Neural cell (in vitro differentiated cells): ENCODE results near the gene VEPH1. TPM values are rescaled to one million over a fixed set of nuclear protein-coding genes. Genes with fewer than 3 reads are reported as not detected.

ENCODE experiments used
- H2AFZ ChIP-seq: fragments of 200-600, 300-800 bp; sonication (generic), shearing (Covaris generic); 2 replicates; pipeline ENCODE4 v1.6.0; 2014; ENCODE audit warnings: low read depth, mild to moderate bottlenecking, antibody characterized with exemption, low read length, moderate library complexity
- H3F3A ChIP-seq: fragments of 200-600 bp; shearing (Covaris generic); 2 replicates; pipeline ENCODE4 v1.6.1; 2016; ENCODE audit warnings: mild to moderate bottlenecking, moderate library complexity, mixed read lengths, antibody characterized with exemption, low read length; ENCODE audit not compliant: insufficient read depth, poor library complexity, severe bottlenecking
- H3K27ac ChIP-seq: fragments of 200-600, 300-800 bp; sonication (generic), shearing (Covaris generic); 2 replicates; pipeline ENCODE4 v1.5.1; 2014; ENCODE audit warnings: mild to moderate bottlenecking, low read length, moderate library complexity
- H3K27me3 ChIP-seq: fragments of 300-800, 200-600 bp; sonication (generic), shearing (Covaris generic); 2 replicates; pipeline ENCODE4 v1.6.0; 2014; ENCODE audit warnings: mild to moderate bottlenecking, low read depth, low read length, moderate library complexity; ENCODE audit not compliant: insufficient read depth
- H3K36me3 ChIP-seq: fragments of 300-800, 200-600 bp; sonication (generic), shearing (Covaris generic); 2 replicates; pipeline ENCODE4 v1.5.1; 2014; ENCODE audit warnings: mild to moderate bottlenecking, antibody characterized with exemption, low read length, moderate library complexity; ENCODE audit not compliant: insufficient read depth
- H3K4me2 ChIP-seq: fragments of 300-800, 200-600 bp; sonication (generic), shearing (Covaris generic); 2 replicates; pipeline ENCODE4 v1.6.0; 2014; ENCODE audit warnings: mild to moderate bottlenecking, low read length
- H3K4me3 ChIP-seq: fragments of 300-800, 200-600 bp; sonication (generic), shearing (Covaris generic); 2 replicates; pipeline ENCODE4 v1.5.1; 2014; ENCODE audit warnings: mild to moderate bottlenecking, low read length, moderate library complexity
- H3K79me2 ChIP-seq: fragments of 200-600 bp; shearing (Covaris generic); replicated peaks from 2 replicates; pipeline ENCODE4 v1.6.0; 2014; ENCODE audit warnings: mild to moderate bottlenecking, low read length, moderate library complexity; ENCODE audit not compliant: insufficient read depth
- H3K9ac ChIP-seq: fragments of 300-800, 200-600 bp; sonication (generic), shearing (Covaris generic); 2 replicates; pipeline ENCODE4 v1.6.1; 2016; ENCODE audit warnings: mild to moderate bottlenecking, low read length, mixed read lengths
- H3K9me2 ChIP-seq: fragments of 200-600 bp; shearing (Covaris generic); 2 replicates; pipeline ENCODE4 v1.6.1; 2016; ENCODE audit warnings: mild to moderate bottlenecking, low read length, mixed read lengths; ENCODE audit not compliant: insufficient read depth
- H3K9me3 ChIP-seq: fragments of 200-600, 300-800 bp; sonication (generic), shearing (Covaris generic); 2 replicates; pipeline ENCODE4 v1.6.1; 2016; ENCODE audit warnings: mild to moderate bottlenecking, mixed run types, low read length, moderate library complexity, mixed read lengths
- H4K20me1 ChIP-seq: fragments of 200-600 bp; shearing (Covaris generic); 2 replicates; pipeline ENCODE4 v1.6.1; 2016; ENCODE audit warnings: mild to moderate bottlenecking, mixed run types; ENCODE audit not compliant: insufficient read depth
- EP300 ChIP-seq: fragments of 450-650 bp; conservative IDR thresholded peaks from 2 replicates; pipeline ENCODE4 v1.6.1; 2014; ENCODE audit warnings: antibody characterized with exemption, mild to moderate bottlenecking, moderate library complexity; ENCODE audit not compliant: poor library complexity, severe bottlenecking
- EZH2 ChIP-seq: fragments of 200-600, 300-800 bp; shearing (Covaris generic), sonication (generic); IDR thresholded peaks from 2 replicates; pipeline ENCODE4 v1.6.1; 2014; ENCODE audit warnings: antibody characterized with exemption, low read length, borderline replicate concordance, mild to moderate bottlenecking; ENCODE audit not compliant: insufficient read depth, poor library complexity, severe bottlenecking
- MXI1 ChIP-seq: fragments of 450-650 bp; conservative IDR thresholded peaks from 2 replicates; pipeline ENCODE4 v1.6.1; 2014; ENCODE audit warnings: antibody characterized with exemption, mild to moderate bottlenecking; ENCODE audit not compliant: poor library complexity, severe bottlenecking
- POLR2AphosphoS5 ChIP-seq: IDR thresholded peaks from 2 replicates; pipeline ENCODE4 v1.6.1; 2012
- RAD21 ChIP-seq: fragments of 450-650 bp; conservative IDR thresholded peaks from 2 replicates; pipeline ENCODE4 v1.6.1; 2014; ENCODE audit warnings: antibody characterized with exemption, mild to moderate bottlenecking, moderate library complexity
- SMC3 ChIP-seq: fragments of 450-650 bp; conservative IDR thresholded peaks from 2 replicates; pipeline ENCODE4 v1.6.1; 2014; ENCODE audit warnings: antibody characterized with exemption, mild to moderate bottlenecking, moderate library complexity; ENCODE audit not compliant: poor library complexity
- TAF1 ChIP-seq: IDR thresholded peaks from 2 replicates; pipeline ENCODE4 v1.6.1; 2012; ENCODE audit warnings: low read depth
- polyA plus RNA-seq: library from polyadenylated mRNA; depleted of rRNA; stranded (reverse); fragments of >200 nt; gene quantifications from 2 replicates; pipeline ENCODE4 v1.2.3, GENCODE V29; 2014
- TF ChIP-seq, protein P1 (sequence below): IDR thresholded peaks from 2 replicates; pipeline ENCODE4 v1.6.1; 2012; ENCODE audit warnings: borderline replicate concordance
- TF ChIP-seq, protein P2 (sequence below): fragments of 450-650 bp; IDR thresholded peaks from 2 replicates; pipeline ENCODE4 v1.5.1; 2014; ENCODE audit warnings: antibody characterized with exemption, mild to moderate bottlenecking, moderate library complexity; ENCODE audit not compliant: poor library complexity, severe bottlenecking

Gene VEPH1
- polyA plus RNA-seq, 1 donor from 2014 or later, result 0.89 TPM

DNA sequence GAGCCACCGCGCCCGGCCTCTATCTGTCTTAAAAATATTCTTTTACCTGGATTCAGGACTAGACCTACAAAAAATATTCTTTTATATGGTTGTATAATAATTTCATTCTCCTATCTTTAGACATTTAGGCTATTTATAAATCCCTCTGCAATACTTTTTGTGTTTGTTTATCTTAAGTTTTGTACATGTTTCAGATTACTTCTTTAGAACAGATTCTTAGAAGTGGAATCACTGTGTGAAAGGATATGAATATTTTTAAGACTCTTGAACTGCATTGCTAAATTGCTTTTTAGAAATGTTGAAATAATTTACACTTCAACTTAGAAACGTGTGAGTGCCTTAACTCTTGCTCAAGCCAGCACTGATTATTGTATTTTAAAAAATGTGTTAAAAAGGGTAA is 197.8 kb downstream of the VEPH1 start:
- Histone ChIP-seq H3K9me2 (no peaks in the 10 kb centered on the region), H4K20me1 (no peaks in the 10 kb centered on the region), H3K27ac (no peak overlapping the region), H3K27me3 (no peaks in the 10 kb centered on the region), H3K4me3 (no peak overlapping the region), H3K36me3 (no peaks in the 10 kb centered on the region), H3K9me3 (no peaks in the 10 kb centered on the region), H3F3A (no peaks in the 10 kb centered on the region), H2AFZ (no peak overlapping the region), H3K4me2 (no peak overlapping the region), H3K79me2 (no peaks in the 10 kb centered on the region), H3K9ac (no peak overlapping the region)
- no peak for TF ChIP-seq POLR2AphosphoS5
- no peak for TF ChIP-seq TAF1
- no peak for TF ChIP-seq EP300
- TF ChIP-seq MXI1, result no peak
- TF ChIP-seq, protein P1, sequence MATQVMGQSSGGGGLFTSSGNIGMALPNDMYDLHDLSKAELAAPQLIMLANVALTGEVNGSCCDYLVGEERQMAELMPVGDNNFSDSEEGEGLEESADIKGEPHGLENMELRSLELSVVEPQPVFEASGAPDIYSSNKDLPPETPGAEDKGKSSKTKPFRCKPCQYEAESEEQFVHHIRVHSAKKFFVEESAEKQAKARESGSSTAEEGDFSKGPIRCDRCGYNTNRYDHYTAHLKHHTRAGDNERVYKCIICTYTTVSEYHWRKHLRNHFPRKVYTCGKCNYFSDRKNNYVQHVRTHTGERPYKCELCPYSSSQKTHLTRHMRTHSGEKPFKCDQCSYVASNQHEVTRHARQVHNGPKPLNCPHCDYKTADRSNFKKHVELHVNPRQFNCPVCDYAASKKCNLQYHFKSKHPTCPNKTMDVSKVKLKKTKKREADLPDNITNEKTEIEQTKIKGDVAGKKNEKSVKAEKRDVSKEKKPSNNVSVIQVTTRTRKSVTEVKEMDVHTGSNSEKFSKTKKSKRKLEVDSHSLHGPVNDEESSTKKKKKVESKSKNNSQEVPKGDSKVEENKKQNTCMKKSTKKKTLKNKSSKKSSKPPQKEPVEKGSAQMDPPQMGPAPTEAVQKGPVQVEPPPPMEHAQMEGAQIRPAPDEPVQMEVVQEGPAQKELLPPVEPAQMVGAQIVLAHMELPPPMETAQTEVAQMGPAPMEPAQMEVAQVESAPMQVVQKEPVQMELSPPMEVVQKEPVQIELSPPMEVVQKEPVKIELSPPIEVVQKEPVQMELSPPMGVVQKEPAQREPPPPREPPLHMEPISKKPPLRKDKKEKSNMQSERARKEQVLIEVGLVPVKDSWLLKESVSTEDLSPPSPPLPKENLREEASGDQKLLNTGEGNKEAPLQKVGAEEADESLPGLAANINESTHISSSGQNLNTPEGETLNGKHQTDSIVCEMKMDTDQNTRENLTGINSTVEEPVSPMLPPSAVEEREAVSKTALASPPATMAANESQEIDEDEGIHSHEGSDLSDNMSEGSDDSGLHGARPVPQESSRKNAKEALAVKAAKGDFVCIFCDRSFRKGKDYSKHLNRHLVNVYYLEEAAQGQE, result no peak
- TF ChIP-seq EZH2, result no peak
- no peak for TF ChIP-seq SMC3
- TF ChIP-seq, protein P2, sequence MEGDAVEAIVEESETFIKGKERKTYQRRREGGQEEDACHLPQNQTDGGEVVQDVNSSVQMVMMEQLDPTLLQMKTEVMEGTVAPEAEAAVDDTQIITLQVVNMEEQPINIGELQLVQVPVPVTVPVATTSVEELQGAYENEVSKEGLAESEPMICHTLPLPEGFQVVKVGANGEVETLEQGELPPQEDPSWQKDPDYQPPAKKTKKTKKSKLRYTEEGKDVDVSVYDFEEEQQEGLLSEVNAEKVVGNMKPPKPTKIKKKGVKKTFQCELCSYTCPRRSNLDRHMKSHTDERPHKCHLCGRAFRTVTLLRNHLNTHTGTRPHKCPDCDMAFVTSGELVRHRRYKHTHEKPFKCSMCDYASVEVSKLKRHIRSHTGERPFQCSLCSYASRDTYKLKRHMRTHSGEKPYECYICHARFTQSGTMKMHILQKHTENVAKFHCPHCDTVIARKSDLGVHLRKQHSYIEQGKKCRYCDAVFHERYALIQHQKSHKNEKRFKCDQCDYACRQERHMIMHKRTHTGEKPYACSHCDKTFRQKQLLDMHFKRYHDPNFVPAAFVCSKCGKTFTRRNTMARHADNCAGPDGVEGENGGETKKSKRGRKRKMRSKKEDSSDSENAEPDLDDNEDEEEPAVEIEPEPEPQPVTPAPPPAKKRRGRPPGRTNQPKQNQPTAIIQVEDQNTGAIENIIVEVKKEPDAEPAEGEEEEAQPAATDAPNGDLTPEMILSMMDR, result no peak
- no peak for TF ChIP-seq RAD21

DNA sequence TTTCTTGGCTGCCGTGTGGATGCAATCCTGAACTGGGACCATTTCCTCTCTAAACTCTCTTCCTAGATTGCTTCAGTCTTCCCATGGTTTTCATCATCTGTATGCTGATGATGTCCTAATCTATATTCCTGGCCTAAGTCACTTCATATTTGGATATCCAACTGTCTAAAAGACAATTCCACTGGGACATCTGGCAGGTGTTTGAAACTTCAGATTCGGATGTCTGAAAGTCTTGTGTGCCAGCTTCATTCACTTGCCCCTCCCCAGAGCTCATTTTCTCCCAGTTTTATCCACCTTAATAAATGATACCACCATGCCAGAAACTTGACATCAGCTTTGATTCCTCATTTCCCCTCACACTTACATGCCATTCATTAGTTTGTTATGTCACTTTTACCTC is 201.5 kb downstream of the VEPH1 start:
- H2AFZ ChIP-seq, result no peak overlapping the region
- no peaks in the 10 kb centered on the region for H3K9me2 ChIP-seq
- H4K20me1 ChIP-seq, result no peaks in the 10 kb centered on the region
- H3K27ac ChIP-seq, result no peak overlapping the region
- no peaks in the 10 kb centered on the region for H3K27me3 ChIP-seq
- TF ChIP-seq RAD21, result no peak
- TF ChIP-seq, protein P1, result no peak
- TF ChIP-seq TAF1, result no peak
- TF ChIP-seq MXI1, result no peak
- no peak for TF ChIP-seq POLR2AphosphoS5
- TF ChIP-seq EP300, result no peak
- TF ChIP-seq, protein P2, result no peak
- no peak for TF ChIP-seq EZH2
- H3F3A ChIP-seq, result no peaks in the 10 kb centered on the region
- H3K4me2 ChIP-seq, result no peak overlapping the region
- H3K9me3 ChIP-seq, result no peaks in the 10 kb centered on the region
- H3K79me2 ChIP-seq, result no peaks in the 10 kb centered on the region
- H3K9ac ChIP-seq, result no peak overlapping the region
- no peak overlapping the region for H3K4me3 ChIP-seq
- no peaks in the 10 kb centered on the region for H3K36me3 ChIP-seq
